NCI-H1436 treated with DMSO at 0.1 percent for 48 hours (cell line): Measurements from ENCODE around the gene RGPD3.
"Not testable (repeated sequence)": the region's sequence is repeated elsewhere in the genome, so short reads cannot be mapped to it uniquely, and the experiment has no call there.

ENCODE experiments used
- DNase-seq: peaks from one replicate; lab custom pipeline; 2025; lab: John Stamatoyannopoulos, UW

The RGPD3 gene

GRCh38 chr2:106486551-106487385 is 18.6 kb upstream of the RGPD3 start, which contains the start of gene CD8B2:
Gene CD8B2 (plus strand): TSS chr2:106487364. CDS start chr2:106487427, 63 bp downstream.
- not testable (repeated sequence) for DNase-seq

DNA sequence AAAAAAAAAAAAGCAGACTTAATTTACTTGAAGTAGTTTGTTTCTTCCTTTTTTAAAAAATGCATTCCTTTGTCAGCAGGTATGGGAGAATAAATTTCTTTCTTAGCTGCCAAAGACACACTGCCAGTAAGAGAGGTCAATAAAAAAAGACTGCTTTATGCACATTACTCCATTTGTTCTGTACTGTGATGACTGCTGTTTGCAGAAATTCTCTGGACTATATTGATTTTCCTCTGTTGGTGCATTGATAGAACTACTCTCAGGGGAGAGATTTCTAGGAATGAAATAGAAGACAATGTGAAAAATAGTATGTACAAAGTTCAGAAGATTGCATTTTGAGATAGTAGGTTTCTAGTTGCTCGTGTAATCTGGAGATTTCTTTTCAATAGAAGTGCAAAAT is 11.3 kb upstream of the RGPD3 start:
- not testable (repeated sequence) for DNase-seq

- DNase-seq: not testable (repeated sequence)
Measured at GRCh38 chr2:106477647-106478046, 9.4 kb upstream of the RGPD3 start.

- not testable (repeated sequence) for DNase-seq
Measured at GRCh38 chr2:106470658-106471057, 2.4 kb upstream of the RGPD3 start.

DNA sequence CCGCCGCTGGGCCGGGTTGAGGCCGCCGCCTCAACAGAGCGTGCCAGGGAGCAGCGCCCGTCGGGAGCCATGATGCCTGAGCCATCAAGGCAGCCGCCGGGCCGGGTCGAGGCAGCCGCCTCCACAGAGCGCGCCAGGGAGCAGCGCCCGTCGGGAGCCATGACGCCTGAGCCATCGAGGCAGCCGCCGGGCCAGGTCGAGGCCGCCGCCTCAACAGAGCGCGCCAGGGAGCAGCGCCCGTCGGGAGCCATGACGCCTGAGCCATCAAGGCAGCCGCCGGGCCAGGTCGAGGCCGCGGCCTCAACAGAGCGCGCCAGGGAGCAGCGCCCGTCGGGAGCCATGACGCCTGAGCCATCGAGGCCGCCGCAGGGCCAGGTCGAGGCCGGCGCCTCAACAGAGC is 697 bp downstream of the RGPD3 start:
- not testable (repeated sequence) for DNase-seq

DNA sequence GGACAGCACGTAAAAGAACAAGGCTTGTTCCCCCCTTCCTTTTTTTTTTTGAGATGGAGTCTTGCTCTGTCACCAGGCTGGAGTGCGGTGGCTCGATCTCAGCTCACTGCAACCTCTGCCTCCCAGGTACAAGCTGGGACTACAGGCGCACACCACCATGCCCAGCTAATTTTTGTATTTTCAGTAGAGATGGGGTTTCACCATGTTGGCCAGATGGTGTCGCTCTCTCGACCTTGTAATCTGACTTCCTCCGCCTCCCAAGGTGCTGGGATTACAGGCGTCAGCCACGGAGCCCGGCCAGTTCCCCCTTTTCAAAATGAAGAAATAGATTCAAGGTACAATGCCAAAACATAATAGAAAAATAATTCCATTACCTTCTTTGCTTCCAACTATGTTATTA is 6.3 kb downstream of the RGPD3 start:
- DNase-seq: not testable (repeated sequence)

DNA sequence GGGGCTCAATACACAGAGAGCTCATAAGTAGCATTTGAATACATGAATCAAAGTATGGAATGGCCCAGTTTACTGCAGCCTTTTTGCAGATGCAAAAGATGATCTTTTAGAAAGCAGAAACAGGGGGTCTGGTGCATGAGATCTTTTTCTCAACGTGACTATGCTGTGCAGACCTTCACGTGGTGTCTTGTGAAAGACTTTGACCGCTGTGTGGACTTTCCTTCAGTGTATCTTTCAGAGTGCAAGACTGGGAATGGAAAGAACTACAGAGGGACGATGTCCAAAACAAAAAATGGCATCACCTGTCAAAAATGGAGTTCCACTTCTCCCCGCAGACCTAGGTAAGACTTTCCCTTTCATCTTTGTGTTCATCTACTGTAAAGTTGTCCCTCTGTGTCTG is 77.5 kb downstream of the RGPD3 start:
- DNase-seq: not testable (repeated sequence)

GRCh38 chr2:106388814-106389410 is 79.3 kb downstream of the RGPD3 start:
- not testable (repeated sequence) for DNase-seq

GRCh38 chr2:106384548-106384947 is 83.7 kb downstream of the RGPD3 start:
- not testable (repeated sequence) for DNase-seq

DNA sequence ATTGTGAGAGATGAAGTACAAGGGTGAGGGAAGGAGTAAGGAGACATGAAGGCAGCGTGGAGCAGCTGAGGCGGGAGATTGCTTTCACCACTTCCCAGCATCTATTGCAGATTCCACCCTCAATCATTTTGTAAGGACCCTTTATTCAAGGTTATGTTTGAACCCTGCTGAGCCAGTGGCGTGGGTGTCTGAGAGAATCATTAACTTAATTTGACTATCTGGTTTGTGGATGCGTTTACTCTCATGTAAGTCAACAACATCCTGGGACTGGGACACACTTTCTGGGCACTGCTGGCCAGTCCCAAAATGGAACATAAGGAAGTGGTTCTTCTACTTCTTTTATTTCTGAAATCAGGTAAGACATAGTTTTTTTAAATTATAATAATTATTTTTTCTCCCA is 86.3 kb downstream of the RGPD3 start:
- DNase-seq: not testable (repeated sequence)

DNA sequence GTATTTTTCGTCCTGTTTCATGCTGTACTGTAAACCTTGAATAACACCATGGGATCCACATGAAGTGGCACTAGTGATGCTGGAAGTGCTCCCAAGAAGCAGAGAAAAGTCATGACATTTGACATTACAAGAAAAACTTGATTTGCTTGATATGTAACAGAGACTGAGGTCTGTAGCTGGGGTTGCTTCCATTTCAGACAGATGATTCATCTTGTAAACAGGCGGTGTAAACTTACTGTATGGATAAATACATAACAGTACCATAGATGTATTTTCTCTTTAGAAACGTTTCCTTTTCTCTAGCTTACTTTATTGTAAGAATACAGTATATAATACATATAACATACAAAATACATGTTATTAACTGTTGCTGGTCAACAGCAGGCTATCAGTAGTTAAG is 88.6 kb downstream of the RGPD3 start:
- not testable (repeated sequence) for DNase-seq

DNA sequence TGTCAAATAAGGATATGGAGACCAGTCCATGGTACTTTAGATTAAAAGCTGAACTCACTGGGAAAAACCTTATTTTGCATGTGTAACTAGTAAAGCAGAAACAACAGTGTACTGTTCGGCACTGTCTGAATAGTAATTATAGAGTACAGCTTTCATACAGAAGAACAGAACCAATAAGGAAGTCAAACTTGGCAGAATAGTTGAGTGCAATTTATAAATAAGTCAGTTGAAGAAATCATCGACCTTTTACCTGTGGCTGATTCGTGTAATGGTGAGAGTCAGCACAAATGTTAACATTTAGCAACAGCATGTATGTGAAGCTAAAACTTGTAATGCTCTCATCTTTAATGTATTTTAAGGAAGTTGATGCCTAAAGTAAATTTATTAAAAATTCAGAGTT is 99.0 kb downstream of the RGPD3 start:
- not testable (repeated sequence) for DNase-seq

GRCh38 chr2:106366204-106366885 is 101.9 kb downstream of the RGPD3 start:
- no peak for DNase-seq

DNA sequence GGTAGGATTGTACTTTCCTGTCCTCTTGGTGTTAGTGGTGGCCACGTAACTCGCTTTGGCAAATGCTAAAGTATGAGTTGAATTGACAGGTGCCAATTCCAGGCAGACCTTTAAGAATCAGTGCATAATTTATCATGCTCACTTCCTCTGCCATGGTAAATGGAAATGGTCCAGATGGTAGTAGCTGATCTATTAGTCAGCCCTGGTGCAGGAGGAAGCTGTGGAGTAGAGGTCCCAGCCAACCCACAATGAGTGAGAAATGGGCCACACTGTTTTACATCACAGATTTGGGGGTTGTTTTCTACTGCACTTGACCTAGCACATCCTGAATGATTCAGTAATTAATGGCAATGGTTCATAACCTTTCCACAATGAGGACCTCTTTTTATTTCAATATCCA is 104.4 kb downstream of the RGPD3 start:
- no peak for DNase-seq

GRCh38 chr2:106362789-106363188 is 105.4 kb downstream of the RGPD3 start:
- DNase-seq: no peak

DNA sequence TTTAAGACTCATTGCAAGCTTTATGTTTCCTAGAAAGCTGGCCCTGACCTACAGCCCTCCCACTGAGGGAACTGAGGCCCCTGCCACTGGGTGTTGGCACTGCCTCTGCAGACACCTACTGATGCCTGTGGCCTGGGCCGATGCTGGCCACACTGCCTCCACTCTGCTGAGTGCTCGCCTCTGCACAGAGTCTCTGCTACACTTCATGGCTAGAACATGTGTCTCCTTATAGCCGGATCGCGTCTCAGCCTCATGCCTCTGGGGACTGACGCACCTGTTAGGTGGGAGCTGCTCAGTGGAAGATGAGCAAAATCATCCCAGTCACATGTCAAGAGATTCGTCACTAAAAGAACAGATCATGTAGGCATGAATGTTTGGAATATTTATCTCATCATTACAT is 108.7 kb downstream of the RGPD3 start:
- no peak for DNase-seq

DNA sequence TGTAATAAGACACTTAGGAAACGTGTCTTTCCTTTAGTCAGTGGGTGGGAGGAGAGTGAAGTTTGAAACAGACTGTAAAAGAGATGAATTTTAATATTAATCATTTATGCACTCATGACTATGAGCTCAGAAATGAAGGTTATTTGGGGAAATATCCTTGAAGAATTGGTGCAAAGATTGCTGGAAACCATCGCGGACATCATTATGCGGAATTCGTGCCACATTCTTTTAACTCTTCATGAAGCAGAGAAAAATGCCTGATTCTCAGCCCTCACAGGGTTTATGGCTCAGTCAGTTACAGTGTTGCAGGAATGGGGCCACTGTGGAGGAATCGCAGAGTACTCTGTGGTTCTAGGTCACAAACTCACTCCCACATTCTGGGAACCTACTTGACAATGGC is 109.7 kb downstream of the RGPD3 start:
- DNase-seq: no peak

DNA sequence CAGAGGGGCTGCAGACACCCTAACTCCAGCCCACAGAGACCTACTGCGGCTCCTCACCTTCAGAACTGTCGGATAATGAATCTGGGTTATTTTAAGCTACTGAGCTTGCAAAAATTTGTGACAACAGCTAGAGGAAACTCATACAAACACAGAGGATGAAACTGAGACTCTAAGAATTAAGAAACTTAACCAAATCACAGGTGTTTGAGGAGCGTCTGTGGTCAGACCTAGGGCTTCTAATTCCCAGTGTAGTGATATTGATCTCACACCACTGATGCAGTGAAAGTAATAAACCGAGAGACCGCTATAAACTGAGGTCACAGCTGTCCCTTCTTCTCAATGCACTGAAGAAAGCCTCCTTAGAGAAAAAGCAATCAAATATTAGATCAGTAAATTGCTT is 110.1 kb downstream of the RGPD3 start:
- no peak for DNase-seq

DNA sequence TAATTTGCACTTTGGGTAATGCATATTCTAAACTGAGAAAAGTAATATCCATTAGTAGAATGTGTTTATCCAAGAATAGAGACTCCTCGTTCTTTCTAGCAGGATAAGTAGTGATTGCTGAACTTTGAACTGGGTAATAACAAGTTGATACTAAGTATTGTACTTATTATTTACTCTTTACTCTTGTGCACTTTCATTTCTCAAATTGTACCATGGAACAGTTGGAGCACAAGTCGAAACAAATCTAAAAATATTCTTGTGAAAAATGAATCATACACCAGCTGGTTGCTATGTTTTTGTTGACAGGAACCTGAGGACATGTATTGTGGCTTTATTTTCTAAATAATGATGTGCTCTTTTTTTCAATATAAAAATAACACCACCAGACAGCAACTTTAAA is 111.9 kb downstream of the RGPD3 start:
- no peak for DNase-seq

DNA sequence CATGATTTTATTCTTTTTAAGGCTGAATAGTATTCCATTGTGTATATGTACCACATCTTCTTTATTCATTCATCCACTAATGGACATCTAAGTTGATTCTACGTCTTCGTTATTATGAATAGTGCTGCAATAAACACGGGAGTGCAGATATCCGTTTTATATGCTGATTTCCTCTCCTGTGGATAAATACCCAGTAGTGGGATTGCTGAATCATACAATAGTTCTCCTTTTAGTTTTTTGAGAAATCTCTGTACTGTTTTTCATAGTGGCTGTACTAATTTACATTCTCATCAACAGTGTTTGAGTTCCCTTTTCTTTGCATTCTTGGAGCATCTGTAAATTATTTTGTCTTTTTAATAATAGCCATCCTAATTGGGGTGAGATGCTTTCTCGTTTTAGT is 114.5 kb downstream of the RGPD3 start:
- no peak for DNase-seq

GRCh38 chr2:106350980-106351379 is 117.2 kb downstream of the RGPD3 start:
- no peak for DNase-seq

DNA sequence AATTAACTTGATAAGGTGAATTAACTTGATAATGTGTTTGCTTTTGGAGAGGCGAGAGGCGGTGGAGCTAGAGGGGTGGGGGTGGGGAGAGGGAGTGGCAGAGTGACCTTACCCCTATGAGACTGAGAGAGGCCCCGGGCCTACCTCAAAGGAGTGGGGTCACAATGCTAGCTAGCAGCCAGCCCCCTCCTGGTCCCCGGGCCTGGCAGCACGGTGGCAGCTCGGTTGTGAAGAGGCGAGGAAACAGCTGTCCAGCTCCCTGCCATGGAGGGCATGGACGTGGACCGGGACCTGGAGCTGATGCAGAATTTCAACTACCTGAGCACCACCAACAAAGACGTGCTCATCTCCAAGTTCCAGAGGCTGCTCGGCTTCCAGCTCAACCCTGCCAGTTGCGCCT is 123.9 kb downstream of the RGPD3 start:
- no peak for DNase-seq

GRCh38 chr2:106343274-106343673 is 124.9 kb downstream of the RGPD3 start:
- DNase-seq: no peak
